ENCODE results near the gene SYNM.

GRCh38 chr15:99154271-99154670, 49.4 kb downstream of the SYNM start:
- TF ChIP-seq, protein P1, sequence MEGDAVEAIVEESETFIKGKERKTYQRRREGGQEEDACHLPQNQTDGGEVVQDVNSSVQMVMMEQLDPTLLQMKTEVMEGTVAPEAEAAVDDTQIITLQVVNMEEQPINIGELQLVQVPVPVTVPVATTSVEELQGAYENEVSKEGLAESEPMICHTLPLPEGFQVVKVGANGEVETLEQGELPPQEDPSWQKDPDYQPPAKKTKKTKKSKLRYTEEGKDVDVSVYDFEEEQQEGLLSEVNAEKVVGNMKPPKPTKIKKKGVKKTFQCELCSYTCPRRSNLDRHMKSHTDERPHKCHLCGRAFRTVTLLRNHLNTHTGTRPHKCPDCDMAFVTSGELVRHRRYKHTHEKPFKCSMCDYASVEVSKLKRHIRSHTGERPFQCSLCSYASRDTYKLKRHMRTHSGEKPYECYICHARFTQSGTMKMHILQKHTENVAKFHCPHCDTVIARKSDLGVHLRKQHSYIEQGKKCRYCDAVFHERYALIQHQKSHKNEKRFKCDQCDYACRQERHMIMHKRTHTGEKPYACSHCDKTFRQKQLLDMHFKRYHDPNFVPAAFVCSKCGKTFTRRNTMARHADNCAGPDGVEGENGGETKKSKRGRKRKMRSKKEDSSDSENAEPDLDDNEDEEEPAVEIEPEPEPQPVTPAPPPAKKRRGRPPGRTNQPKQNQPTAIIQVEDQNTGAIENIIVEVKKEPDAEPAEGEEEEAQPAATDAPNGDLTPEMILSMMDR (conservative IDR thresholded peaks at IDR 0.05; ENCODE audit: low read depth in 2 of 2) = no peak
- no peak for TF ChIP-seq EZH2 (IDR thresholded peaks at IDR 0.05; ENCODE audit: low read depth, unreplicated experiment)
- no peak for TF ChIP-seq POLR2AphosphoS5 (IDR thresholded peaks at IDR 0.05; ENCODE audit: low read depth)
- TF ChIP-seq EZH2phosphoT487 (IDR thresholded peaks at IDR 0.05; ENCODE audit: unreplicated experiment) = no peak
- no peak for TF ChIP-seq CREB1 (CRISPR knock-in tag; IDR thresholded peaks at IDR 0.05; ENCODE audit: low read depth)
- no peak for TF ChIP-seq REST (IDR thresholded peaks at IDR 0.05; ENCODE audit: unreplicated experiment)
- no peak for TF ChIP-seq ETS1 (IDR thresholded peaks at IDR 0.05)
- TF ChIP-seq JUNB (IDR thresholded peaks at IDR 0.05; ENCODE audit: unreplicated experiment) = no peak
- no peak for TF ChIP-seq NANOG (IDR thresholded peaks at IDR 0.05; ENCODE audit: borderline replicate concordance)
- TF ChIP-seq, protein P2, sequence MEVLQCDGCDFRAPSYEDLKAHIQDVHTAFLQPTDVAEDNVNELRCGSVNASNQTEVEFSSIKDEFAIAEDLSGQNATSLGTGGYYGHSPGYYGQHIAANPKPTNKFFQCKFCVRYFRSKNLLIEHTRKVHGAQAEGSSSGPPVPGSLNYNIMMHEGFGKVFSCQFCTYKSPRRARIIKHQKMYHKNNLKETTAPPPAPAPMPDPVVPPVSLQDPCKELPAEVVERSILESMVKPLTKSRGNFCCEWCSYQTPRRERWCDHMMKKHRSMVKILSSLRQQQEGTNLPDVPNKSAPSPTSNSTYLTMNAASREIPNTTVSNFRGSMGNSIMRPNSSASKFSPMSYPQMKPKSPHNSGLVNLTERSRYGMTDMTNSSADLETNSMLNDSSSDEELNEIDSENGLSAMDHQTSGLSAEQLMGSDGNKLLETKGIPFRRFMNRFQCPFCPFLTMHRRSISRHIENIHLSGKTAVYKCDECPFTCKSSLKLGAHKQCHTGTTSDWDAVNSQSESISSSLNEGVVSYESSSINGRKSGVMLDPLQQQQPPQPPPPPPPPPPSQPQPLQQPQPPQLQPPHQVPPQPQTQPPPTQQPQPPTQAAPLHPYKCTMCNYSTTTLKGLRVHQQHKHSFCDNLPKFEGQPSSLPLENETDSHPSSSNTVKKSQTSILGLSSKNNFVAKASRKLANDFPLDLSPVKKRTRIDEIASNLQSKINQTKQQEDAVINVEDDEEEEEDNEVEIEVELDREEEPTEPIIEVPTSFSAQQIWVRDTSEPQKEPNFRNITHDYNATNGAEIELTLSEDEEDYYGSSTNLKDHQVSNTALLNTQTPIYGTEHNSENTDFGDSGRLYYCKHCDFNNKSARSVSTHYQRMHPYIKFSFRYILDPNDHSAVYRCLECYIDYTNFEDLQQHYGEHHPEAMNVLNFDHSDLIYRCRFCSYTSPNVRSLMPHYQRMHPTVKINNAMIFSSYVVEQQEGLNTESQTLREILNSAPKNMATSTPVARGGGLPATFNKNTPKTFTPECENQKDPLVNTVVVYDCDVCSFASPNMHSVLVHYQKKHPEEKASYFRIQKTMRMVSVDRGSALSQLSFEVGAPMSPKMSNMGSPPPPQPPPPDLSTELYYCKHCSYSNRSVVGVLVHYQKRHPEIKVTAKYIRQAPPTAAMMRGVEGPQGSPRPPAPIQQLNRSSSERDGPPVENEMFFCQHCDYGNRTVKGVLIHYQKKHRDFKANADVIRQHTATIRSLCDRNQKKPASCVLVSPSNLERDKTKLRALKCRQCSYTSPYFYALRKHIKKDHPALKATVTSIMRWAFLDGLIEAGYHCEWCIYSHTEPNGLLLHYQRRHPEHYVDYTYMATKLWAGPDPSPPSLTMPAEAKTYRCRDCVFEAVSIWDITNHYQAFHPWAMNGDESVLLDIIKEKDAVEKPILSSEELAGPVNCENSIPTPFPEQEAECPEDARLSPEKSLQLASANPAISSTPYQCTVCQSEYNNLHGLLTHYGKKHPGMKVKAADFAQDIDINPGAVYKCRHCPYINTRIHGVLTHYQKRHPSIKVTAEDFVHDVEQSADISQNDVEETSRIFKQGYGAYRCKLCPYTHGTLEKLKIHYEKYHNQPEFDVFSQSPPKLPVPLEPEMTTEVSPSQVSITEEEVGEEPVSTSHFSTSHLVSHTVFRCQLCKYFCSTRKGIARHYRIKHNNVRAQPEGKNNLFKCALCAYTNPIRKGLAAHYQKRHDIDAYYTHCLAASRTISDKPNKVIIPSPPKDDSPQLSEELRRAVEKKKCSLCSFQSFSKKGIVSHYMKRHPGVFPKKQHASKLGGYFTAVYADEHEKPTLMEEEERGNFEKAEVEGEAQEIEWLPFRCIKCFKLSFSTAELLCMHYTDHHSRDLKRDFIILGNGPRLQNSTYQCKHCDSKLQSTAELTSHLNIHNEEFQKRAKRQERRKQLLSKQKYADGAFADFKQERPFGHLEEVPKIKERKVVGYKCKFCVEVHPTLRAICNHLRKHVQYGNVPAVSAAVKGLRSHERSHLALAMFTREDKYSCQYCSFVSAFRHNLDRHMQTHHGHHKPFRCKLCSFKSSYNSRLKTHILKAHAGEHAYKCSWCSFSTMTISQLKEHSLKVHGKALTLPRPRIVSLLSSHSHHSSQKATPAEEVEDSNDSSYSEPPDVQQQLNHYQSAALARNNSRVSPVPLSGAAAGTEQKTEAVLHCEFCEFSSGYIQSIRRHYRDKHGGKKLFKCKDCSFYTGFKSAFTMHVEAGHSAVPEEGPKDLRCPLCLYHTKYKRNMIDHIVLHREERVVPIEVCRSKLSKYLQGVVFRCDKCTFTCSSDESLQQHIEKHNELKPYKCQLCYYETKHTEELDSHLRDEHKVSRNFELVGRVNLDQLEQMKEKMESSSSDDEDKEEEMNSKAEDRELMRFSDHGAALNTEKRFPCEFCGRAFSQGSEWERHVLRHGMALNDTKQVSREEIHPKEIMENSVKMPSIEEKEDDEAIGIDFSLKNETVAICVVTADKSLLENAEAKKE (CRISPR knock-in tag; IDR thresholded peaks at IDR 0.05) = no peak
- no peak for TF ChIP-seq ZNF114 (CRISPR knock-in tag; IDR thresholded peaks at IDR 0.05)
- TF ChIP-seq STAT1 (IDR thresholded peaks at IDR 0.05; ENCODE audit: unreplicated experiment) = no peak
